Measurements from ENCODE around the gene IKZF2. TPM values are rescaled to one million over a fixed set of nuclear protein-coding genes. Genes with fewer than 3 reads are reported as not detected.
"Not testable (repeated sequence)": the region's sequence is repeated elsewhere in the genome, so short reads cannot be mapped to it uniquely, and the experiment has no call there.

The IKZF2 gene
- total RNA-seq, 1 experiment from 2014 or later = 0.44 TPM

- in situ Hi-C loops (cut with HindIII; ENCODE audit: low pct_unique_long_range_greater_than_20kb, low sequenced_read_pairs) (no loop called here), intact Hi-C loops (cut with micrococcal nuclease; ENCODE audit: unreplicated experiment) (no loop called here)
- CTCF ChIA-PET = no interaction called here
- POLR2A ChIA-PET = no interaction called here
- Histone ChIP-seq H3K9me3 (ENCODE audit: control insufficient read depth, insufficient read depth, low read depth, low read length) (no peaks in the 10 kb centered on the region), H3K27me3 (ENCODE audit: control insufficient read depth, insufficient read depth, low read length) (no peaks in the 10 kb centered on the region), H3K36me3 (ENCODE audit: control insufficient read depth, insufficient read depth, low read length) (no peaks in the 10 kb centered on the region), H3K4me3 (ENCODE audit: low read depth in 2 of 2, low read length in 2 of 2) (no peak overlapping the region), H3K4me1 (ENCODE audit: control insufficient read depth, insufficient read depth, low read length) (no peaks in the 10 kb centered on the region), H3K27ac (ENCODE audit: low read length) (no peak overlapping the region)
- TF ChIP-seq POLR2AphosphoS5 (IDR thresholded peaks at IDR 0.05; ENCODE audit: low read depth, low read length) = no peak
- no peak for TF ChIP-seq TCF7L2 (IDR thresholded peaks at IDR 0.05; ENCODE audit: low read depth, low read length)
- TF ChIP-seq SIN3A (IDR thresholded peaks at IDR 0.05; ENCODE audit: borderline replicate concordance, insufficient read depth, low read depth, low read length) = no peak
- no peak for TF ChIP-seq CTCF (IDR thresholded peaks at IDR 0.05)
- TF ChIP-seq, protein P1, sequence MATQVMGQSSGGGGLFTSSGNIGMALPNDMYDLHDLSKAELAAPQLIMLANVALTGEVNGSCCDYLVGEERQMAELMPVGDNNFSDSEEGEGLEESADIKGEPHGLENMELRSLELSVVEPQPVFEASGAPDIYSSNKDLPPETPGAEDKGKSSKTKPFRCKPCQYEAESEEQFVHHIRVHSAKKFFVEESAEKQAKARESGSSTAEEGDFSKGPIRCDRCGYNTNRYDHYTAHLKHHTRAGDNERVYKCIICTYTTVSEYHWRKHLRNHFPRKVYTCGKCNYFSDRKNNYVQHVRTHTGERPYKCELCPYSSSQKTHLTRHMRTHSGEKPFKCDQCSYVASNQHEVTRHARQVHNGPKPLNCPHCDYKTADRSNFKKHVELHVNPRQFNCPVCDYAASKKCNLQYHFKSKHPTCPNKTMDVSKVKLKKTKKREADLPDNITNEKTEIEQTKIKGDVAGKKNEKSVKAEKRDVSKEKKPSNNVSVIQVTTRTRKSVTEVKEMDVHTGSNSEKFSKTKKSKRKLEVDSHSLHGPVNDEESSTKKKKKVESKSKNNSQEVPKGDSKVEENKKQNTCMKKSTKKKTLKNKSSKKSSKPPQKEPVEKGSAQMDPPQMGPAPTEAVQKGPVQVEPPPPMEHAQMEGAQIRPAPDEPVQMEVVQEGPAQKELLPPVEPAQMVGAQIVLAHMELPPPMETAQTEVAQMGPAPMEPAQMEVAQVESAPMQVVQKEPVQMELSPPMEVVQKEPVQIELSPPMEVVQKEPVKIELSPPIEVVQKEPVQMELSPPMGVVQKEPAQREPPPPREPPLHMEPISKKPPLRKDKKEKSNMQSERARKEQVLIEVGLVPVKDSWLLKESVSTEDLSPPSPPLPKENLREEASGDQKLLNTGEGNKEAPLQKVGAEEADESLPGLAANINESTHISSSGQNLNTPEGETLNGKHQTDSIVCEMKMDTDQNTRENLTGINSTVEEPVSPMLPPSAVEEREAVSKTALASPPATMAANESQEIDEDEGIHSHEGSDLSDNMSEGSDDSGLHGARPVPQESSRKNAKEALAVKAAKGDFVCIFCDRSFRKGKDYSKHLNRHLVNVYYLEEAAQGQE (IDR thresholded peaks at IDR 0.05; ENCODE audit: insufficient read depth in 1 of 2, low read depth in 2 of 2, low read length in 1 of 2) = no peak
- no peak for ATAC-seq
- DNase-seq (ENCODE audit: low read depth, low spot score) = no peak
- no TSS peak for BruUV-seq (replicated peaks)
These were observed 129.2 kb downstream of the IKZF2 start for GRCh38 chr2:213021971-213022899.

- in situ Hi-C loops (cut with HindIII; ENCODE audit: low pct_unique_long_range_greater_than_20kb, low sequenced_read_pairs); CTCF ChIA-PET; POLR2A ChIA-PET; intact Hi-C loops (cut with micrococcal nuclease; ENCODE audit: unreplicated experiment); DNase-seq (ENCODE audit: low read depth, low spot score); H3K4me3 ChIP-seq (ENCODE audit: low read depth in 2 of 2, low read length in 2 of 2); H3K27ac ChIP-seq (ENCODE audit: low read length); H3K9me3 ChIP-seq (ENCODE audit: control insufficient read depth, insufficient read depth, low read depth, low read length); H3K27me3 ChIP-seq (ENCODE audit: control insufficient read depth, insufficient read depth, low read length); H3K4me1 ChIP-seq (ENCODE audit: control insufficient read depth, insufficient read depth, low read length); ATAC-seq; BruUV-seq (replicated peaks); H3K36me3 ChIP-seq (ENCODE audit: control insufficient read depth, insufficient read depth, low read length): not testable (repeated sequence)
These were observed 130.5 kb downstream of the IKZF2 start for GRCh38 chr2:213020913-213021312.

GRCh38 chr2:213020268-213020667, 131.1 kb downstream of the IKZF2 start:
- ChIA-PET POLR2A (no interaction called here), CTCF (no interaction called here)
- intact Hi-C loops (cut with micrococcal nuclease; ENCODE audit: unreplicated experiment) (no loop called here), in situ Hi-C loops (cut with HindIII; ENCODE audit: low pct_unique_long_range_greater_than_20kb, low sequenced_read_pairs) (no loop called here)
- TF ChIP-seq, protein P1 (IDR thresholded peaks at IDR 0.05; ENCODE audit: insufficient read depth in 1 of 2, low read depth in 2 of 2, low read length in 1 of 2) = no peak
- TF ChIP-seq POLR2AphosphoS5 (IDR thresholded peaks at IDR 0.05; ENCODE audit: low read depth, low read length) = no peak
- no peak for TF ChIP-seq CTCF (IDR thresholded peaks at IDR 0.05)
- TF ChIP-seq SIN3A (IDR thresholded peaks at IDR 0.05; ENCODE audit: borderline replicate concordance, insufficient read depth, low read depth, low read length) = no peak
- TF ChIP-seq TCF7L2 (IDR thresholded peaks at IDR 0.05; ENCODE audit: low read depth, low read length) = no peak
- ATAC-seq = no peak
- BruUV-seq (replicated peaks) = no TSS peak
- no peaks in the 10 kb centered on the region for H3K36me3 ChIP-seq (ENCODE audit: control insufficient read depth, insufficient read depth, low read length)
- no peak overlapping the region for H3K27ac ChIP-seq (ENCODE audit: low read length)
- no peaks in the 10 kb centered on the region for H3K27me3 ChIP-seq (ENCODE audit: control insufficient read depth, insufficient read depth, low read length)
- no peak overlapping the region for H3K4me3 ChIP-seq (ENCODE audit: low read depth in 2 of 2, low read length in 2 of 2)
- H3K4me1 ChIP-seq (ENCODE audit: control insufficient read depth, insufficient read depth, low read length) = no peaks in the 10 kb centered on the region
- no peak for DNase-seq (ENCODE audit: low read depth, low spot score)
- H3K9me3 ChIP-seq (ENCODE audit: control insufficient read depth, insufficient read depth, low read depth, low read length) = no peaks in the 10 kb centered on the region
